Pancreas (tissue), 10 donors: ENCODE data around the gene CLCN6. TPM values are rescaled to one million over a fixed set of nuclear protein-coding genes. Genes with fewer than 3 reads are reported as not detected.

ENCODE experiments used
- ATAC-seq, 4 donors: fragments of 200-7000 bp; cut with Tn5 transposase; one replicate each; pipeline versions ENCODE4 v1.8.0 to v1.9.1; 2020; ENCODE audit warnings: mild to moderate bottlenecking in 4 of 4, moderate library complexity in 4 of 4
- DNase-seq, 6 donors: peaks; one replicate each; pipeline ENCODE4 v3.0.0-alpha.2; 2020
- FAIRE-seq: peaks from 2 replicates; lab custom pipeline; 2012; peaks lifted over from hg19 to GRCh38; lab: Jason Lieb, UNC
- H3K27ac ChIP-seq, 4 donors: fragments of 200-600 bp; sonication (generic); 1 replicate in 3 of 4; 2 replicates in 1 of 4; pipeline versions ENCODE4 v1.5.0 to v1.8.0; 2020
- H3K27me3 ChIP-seq, 4 donors: fragments of 200-600 bp; one replicate each; pipeline ENCODE4 v1.8.0; 2021
- H3K36me3 ChIP-seq, 3 donors: fragments of 200-600 bp; sonication (generic) in 1 of 3; one replicate each; pipeline versions ENCODE4 v1.5.0 to v1.8.0; 2020 to 2021
- H3K4me1 ChIP-seq, 3 donors: fragments of 200-600 bp; one replicate each; pipeline ENCODE4 v1.8.0; 2021
- H3K4me3 ChIP-seq, 4 donors: fragments of 200-600 bp; sonication (generic) in 2 of 4; one replicate each; pipeline versions ENCODE4 v1.5.0 to v1.8.0; 2020 to 2021
- H3K9me3 ChIP-seq, 4 donors: fragments of 200-600 bp; one replicate each; pipeline ENCODE4 v1.8.0; 2021
- CTCF ChIP-seq, 4 donors: fragments of 200-600 bp; sonication (generic) in 3 of 4; IDR thresholded peaks; one replicate each; pipeline versions ENCODE4 v1.5.0 to v1.8.0; 2021; ENCODE audit warnings: antibody characterized with exemption in 4 of 4
- WGBS, 2 donors: extraction: QIAGEN DNeasy Blood & Tissue Kit; methylation state at CpG; one replicate each; pipeline ENCODE4 v1.1.7; 2013; 5-methylcytosine and 5-hydroxymethylcytosine counted together
- intact Hi-C, 3 donors: fragments of 100-400 bp; cut with DNase I; formaldehyde crosslinking; loops; one replicate each; pipeline versions ENCODE4 v1.11.1 to v1.14.2; 2022
- polyA plus RNA-seq, 2 donors: library from polyadenylated mRNA; stranded (reverse); fragments of 200-250 nt; gene quantifications; one replicate each; pipeline ENCODE4 v1.2.3, GENCODE V29; 2013
- total RNA-seq, 6 donors: library from RNA; stranded (reverse); fragmentation: NEBNext Ultra II Directional in 4 of 6; extraction: Animal tissue kit (Norgen Biotek cat#: 25700) in 4 of 6; gene quantifications; one replicate each; pipeline versions ENCODE4 v1.2.1 to v1.2.4, GENCODE V29; 2021 to 2023
- donor health status: healthy with polysubstance abuse.
- donor health status: DM: no; HTN: no; CAD: no; lungs with moderate emphysema.
- donor health status: DM: no; HTN: no; CAD: no.
- donor health status: control.
- donor health status: control.
- donor health status: Bipolar disorder and iron deficiency.
- donor health status: DM: yes; HTN: yes; CAD: no.
- donor health status: DM: no; HTN: no; CAD: no.
- donor health status: DM: no; HTN: no; CAD: no.
- donor health status: DM: yes; HTN: yes; CAD: no.

CLCN6 gene
- total and polyA plus RNA-seq, 8 donors, result 4.3 to 16.8 (median 7.6) TPM

- Histone ChIP-seq H3K9me3 (no peaks in the 10 kb centered on the region), H3K27ac (no peak overlapping the region), H3K4me1 (no peaks in the 10 kb centered on the region), H3K27me3 (no peaks in the 10 kb centered on the region), H3K36me3 (no peaks in the 10 kb centered on the region), H3K4me3 (no peak overlapping the region)
- FAIRE-seq (no peak), DNase-seq (no peak), ATAC-seq (no peak)
- WGBS, 2 donors, result 59 to 67% methylated on average over 14 of the region's 14 CpGs
- intact Hi-C loops, result no loop called here
- no peak for TF ChIP-seq CTCF (IDR thresholded peaks at IDR 0.05)
These were observed 67.6 kb downstream of the CLCN6 start for GRCh38 chr1:11873395-11874257.

GRCh38 chr1:11874258-11874562 is 68.2 kb downstream of the CLCN6 start:
- intact Hi-C loops, result no loop called here
- TF ChIP-seq CTCF (IDR thresholded peaks at IDR 0.05), result no peak
- Histone ChIP-seq H3K36me3 (no peaks in the 10 kb centered on the region), H3K4me3 (no peak overlapping the region), H3K27me3 (no peaks in the 10 kb centered on the region), H3K27ac (no peak overlapping the region), H3K9me3 (no peaks in the 10 kb centered on the region), H3K4me1 (no peaks in the 10 kb centered on the region)
- WGBS, 2 donors, result 63 to 68% methylated on average over 10 of the region's 10 CpGs
- FAIRE-seq, result no peak
- ATAC-seq, result no peak
- DNase-seq, result no peak

GRCh38 chr1:11874624-11875023 is 68.6 kb downstream of the CLCN6 start:
- no peak overlapping the region for H3K27ac ChIP-seq
- no peak for ATAC-seq
- FAIRE-seq, result no peak
- DNase-seq, result no peak
- H3K36me3 ChIP-seq, result no peaks in the 10 kb centered on the region
- no peak for TF ChIP-seq CTCF (IDR thresholded peaks at IDR 0.05)
- no peak overlapping the region for H3K4me3 ChIP-seq
- H3K9me3 ChIP-seq, result no peaks in the 10 kb centered on the region
- 62% methylated on average over 6 of the region's 6 CpGs for WGBS, 2 donors
- H3K27me3 ChIP-seq, result no peaks in the 10 kb centered on the region
- no peaks in the 10 kb centered on the region for H3K4me1 ChIP-seq
- intact Hi-C loops, result no loop called here

- intact Hi-C loops, result no loop called here
- no peaks in the 10 kb centered on the region for H3K27me3 ChIP-seq
- TF ChIP-seq CTCF (IDR thresholded peaks at IDR 0.05), result no peak
- no peaks in the 10 kb centered on the region for H3K4me1 ChIP-seq
- no peak overlapping the region for H3K4me3 ChIP-seq
- no peaks in the 10 kb centered on the region for H3K9me3 ChIP-seq
- H3K36me3 ChIP-seq, result no peaks in the 10 kb centered on the region
- H3K27ac ChIP-seq, result no peak overlapping the region
- ATAC-seq, result no peak
- no peak for DNase-seq
- WGBS, 2 donors, result 69 to 87% methylated on average over 10 of the region's 10 CpGs
- FAIRE-seq, result no peak
These were observed 69.1 kb downstream of the CLCN6 start for GRCh38 chr1:11875094-11875493.

- Histone ChIP-seq H3K27ac (no peak overlapping the region), H3K9me3 (no peaks in the 10 kb centered on the region), H3K36me3 (no peaks in the 10 kb centered on the region), H3K4me1 (no peaks in the 10 kb centered on the region), H3K4me3 (no peak overlapping the region), H3K27me3 (no peaks in the 10 kb centered on the region)
- FAIRE-seq (no peak), ATAC-seq (no peak), DNase-seq (no peak)
- intact Hi-C loops, result no loop called here
- no peak for TF ChIP-seq CTCF (IDR thresholded peaks at IDR 0.05)
- WGBS, 2 donors, result 47 to 54% methylated on average over 6 of the region's 6 CpGs
These were observed 71.1 kb downstream of the CLCN6 start for GRCh38 chr1:11877074-11877473.
